GM21717 (cell line): ENCODE measurements around the gene LNX2.

Experiments used
- ATAC-seq: cut with Tn5 transposase; IDR thresholded peaks from one replicate; pipeline ENCODE4 v1.9.1; 2021; ENCODE audit warnings: mild to moderate bottlenecking, moderate library complexity; ENCODE audit not compliant: unreplicated experiment

LNX2 gene

GRCh38 chr13:27570906-27571305 is 49.4 kb downstream of the LNX2 start:
- no peak for ATAC-seq

DNA sequence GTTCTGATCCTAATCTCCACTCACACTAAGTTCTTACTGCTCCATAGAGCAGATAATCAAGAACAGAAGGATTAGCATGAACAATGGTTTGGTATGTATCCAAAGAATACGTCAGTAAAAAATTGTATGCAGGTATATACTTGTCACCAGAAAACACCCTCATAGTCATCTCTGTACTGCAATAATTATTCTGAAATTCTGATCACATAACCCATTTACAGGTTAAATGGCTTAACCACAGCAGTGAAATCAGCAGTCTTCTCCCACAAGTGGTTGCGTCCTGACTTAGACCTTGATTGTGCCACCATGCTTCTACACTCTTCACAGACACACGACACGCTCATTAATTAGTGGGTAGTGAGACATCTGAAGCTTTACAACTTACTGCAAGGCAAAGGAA is 50.9 kb downstream of the LNX2 start:
- no peak for ATAC-seq

GRCh38 chr13:27565818-27566217 is 54.5 kb downstream of the LNX2 start:
- ATAC-seq: no peak

DNA sequence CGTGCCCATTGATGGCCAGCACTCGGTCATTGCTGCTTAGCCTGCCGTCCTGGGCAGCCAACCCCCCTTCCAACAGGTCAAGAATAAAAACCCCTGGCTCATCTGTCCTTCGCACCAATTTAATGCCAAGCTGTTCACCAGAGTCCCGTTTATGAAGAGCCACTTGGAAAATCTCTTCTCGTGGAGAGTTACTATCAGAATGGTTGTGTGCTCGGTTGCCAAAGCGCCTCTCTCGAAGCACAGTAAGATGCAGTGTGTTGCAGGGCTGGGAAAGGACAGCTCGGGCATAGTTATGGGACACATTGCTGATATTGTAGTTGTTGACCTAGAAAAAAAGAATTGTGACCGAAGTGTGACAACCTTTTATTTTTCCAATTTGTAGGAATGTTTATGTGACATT is 57.9 kb downstream of the LNX2 start:
- ATAC-seq: no peak

GRCh38 chr13:27559719-27560118 is 60.6 kb downstream of the LNX2 start:
- no peak for ATAC-seq

GRCh38 chr13:27556109-27556508 is 64.2 kb downstream of the LNX2 start:
- no peak for ATAC-seq

GRCh38 chr13:27551562-27551961 is 68.8 kb downstream of the LNX2 start:
- ATAC-seq: no peak

GRCh38 chr13:27549406-27549981 is 70.8 kb downstream of the LNX2 start:
- ATAC-seq: no peak

DNA sequence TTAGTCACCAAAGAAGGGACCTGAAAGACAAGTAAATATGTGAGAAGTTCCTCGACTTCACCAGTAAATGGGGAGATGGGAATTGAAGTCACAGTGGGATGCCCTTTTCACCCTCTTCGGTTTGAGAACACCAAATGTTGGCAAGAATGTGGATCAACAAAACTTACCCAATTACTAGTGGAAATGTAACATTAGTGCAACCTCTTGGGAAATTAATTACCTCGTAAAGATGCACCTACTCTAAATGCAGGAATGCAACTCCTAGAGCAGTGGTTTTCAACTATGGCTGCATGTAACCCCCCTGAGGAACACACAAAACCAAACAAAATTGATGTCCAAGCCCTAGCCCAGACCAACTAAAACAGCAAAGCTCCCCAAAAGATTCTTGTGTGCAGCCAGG is 78.1 kb downstream of the LNX2 start:
- ATAC-seq: no peak

DNA sequence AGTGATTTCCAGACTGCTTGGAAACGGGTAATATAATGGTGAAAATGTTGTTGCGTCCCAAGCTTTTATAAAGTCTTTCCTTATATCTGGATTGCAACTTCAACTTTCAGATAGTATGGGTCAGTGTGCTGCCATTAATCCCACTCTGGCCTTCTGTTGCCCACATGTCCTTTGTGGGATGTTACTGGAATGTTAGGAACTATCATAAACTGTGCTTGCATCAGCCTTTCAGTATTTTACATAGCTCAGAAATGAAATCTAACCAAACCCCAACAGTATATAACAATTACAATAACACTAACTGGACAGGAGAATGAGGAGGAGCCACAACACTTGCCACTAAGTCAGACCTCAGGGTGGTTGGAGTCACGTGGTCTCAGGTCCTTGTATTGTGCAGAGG is 78.9 kb downstream of the LNX2 start:
- ATAC-seq: no peak

GRCh38 chr13:27536361-27537101 is 83.8 kb downstream of the LNX2 start:
- ATAC-seq: no peak

- no peak for ATAC-seq
Measured at GRCh38 chr13:27535546-27535945, 84.8 kb downstream of the LNX2 start.

GRCh38 chr13:27534981-27535380 is 85.3 kb downstream of the LNX2 start:
- ATAC-seq: no peak

DNA sequence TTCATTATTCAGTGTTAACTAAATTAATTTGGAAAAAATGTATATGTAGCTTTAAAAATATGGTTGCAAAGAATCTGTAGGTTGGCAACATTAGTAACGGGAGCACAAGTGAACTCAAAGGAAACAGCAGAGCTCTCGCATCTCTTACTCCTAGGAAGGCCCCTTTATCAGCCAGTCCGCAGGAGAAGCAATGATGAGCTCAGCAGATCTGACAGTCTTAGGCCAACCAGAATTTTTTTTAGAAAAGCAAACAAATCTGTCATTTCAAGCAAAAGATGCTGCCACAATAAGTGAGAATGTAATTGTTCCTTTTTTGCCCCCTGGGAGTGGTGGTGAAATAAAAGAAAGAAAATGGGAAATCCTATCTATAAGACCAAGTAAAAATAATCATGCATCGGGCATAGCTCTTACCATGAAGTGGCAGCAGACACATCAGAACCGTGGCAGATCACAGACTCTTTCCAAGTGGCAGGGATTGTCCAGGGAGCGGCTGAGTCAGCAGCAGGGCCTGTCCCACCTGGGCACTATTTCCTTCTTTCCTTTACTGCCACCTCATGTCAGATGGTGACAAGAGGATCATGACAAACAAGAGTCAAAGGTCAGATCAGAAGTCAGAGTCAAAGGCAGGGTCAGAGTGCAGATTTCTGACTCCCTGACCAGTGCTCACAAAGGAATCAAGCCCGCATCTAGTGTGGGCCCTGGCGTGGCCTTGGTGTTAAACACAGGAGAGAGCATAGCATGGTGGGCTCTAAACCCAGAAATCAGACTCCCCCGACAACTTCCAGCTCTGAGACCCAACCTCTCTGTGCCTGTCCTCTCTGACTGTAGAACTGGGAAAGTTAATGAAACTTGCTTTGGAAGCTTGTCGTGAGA is 86.0 kb downstream of the LNX2 start:
- no peak for ATAC-seq

- ATAC-seq: no peak
Measured at GRCh38 chr13:27533155-27533643, 87.1 kb downstream of the LNX2 start.

- ATAC-seq: no peak
Measured at GRCh38 chr13:27528908-27529307, 91.4 kb downstream of the LNX2 start.

DNA sequence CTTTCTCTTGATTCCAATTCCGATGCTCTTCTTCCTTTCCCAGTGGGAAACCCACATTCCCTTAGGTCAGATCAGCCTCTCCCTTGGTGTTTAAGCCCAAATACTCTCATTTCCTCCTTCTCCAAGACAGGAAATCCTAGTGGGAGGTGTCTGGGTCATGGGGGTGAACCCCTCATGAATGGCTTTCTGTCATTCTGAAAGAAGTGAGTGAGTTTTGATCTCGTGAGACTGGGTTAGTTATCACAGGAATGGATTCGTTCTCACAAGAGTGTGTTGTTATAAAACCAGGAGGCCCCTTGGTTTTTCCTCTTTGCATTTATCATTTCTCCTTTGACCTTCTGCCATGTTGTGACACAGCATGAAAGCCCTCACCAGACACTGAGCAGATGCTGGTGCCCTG is 93.8 kb downstream of the LNX2 start:
- no peak for ATAC-seq

DNA sequence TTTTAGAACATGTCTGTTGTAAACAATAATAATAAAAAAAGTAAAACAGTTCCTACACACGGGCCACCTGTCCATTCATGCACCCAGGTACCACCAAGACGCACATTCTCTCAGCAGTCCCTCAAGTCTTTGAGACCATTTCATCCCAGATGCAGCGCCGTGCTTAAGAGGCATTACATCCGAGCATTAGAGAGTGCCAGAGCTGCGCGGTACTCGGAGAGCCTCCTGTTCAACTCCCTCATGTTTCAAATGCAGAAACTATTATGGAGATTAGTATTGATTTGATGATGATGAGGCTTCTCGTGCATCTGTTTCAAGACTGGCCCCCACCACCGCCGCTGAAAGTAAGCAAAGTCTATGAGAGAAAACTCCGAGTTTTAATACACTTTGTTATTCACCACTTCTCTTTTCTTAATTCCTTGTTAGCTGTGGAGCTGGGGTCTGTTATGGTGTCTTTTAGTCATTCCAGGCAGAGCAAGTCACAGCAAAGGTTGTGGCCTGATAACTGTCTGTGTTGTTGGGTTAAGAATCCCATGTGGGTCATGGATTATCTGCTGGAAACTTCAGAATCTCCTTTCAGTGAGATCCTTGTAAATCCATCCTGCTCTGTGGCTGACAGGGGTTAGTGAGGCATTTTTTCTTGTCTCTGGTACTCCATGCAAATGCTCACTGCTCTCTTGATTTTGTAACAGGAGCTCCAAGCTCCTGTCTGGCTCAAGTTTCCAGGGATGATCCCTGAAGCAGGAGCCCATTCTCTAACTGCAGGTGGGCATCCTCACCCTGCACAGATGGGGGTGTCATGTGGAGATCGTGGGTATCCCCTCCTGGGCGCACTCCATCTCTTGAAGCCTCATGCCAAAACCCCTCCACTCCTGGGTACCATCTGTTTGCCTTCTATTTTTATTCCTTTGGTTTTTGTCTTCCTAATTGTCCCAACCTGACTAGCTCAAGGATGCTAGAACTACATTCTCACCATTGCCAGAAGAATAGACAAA is 95.1 kb downstream of the LNX2 start:
- ATAC-seq: no peak

- ATAC-seq: no peak
Measured at GRCh38 chr13:27523346-27524073, 96.8 kb downstream of the LNX2 start.

GRCh38 chr13:27522847-27523246 is 97.5 kb downstream of the LNX2 start:
- no peak for ATAC-seq
